Sigmoid colon (tissue), 4 donors: ENCODE measurements around the gene MAIP1.

Experiments
- EP300 ChIP-seq, 4 donors: sonication (generic); formaldehyde crosslinking; IDR thresholded peaks; one replicate each; pipeline ENCODE4 v1.6.1; 2017; ENCODE audit warnings: antibody characterized with exemption in 4 of 4
- POLR2A ChIP-seq, 2 donors: fragments of 450-650 bp; IDR thresholded peaks; one replicate each; pipeline ENCODE4 v1.6.1; 2016; ENCODE audit warnings: antibody characterized with exemption in 2 of 2, mild to moderate bottlenecking in 2 of 2, moderate library complexity in 2 of 2
- POLR2AphosphoS5 ChIP-seq, 4 donors: sonication (generic); formaldehyde crosslinking; IDR thresholded peaks; one replicate each; pipeline ENCODE4 v1.6.1; 2017; ENCODE audit warnings: antibody characterized with exemption in 4 of 4
- TF ChIP-seq, protein P1 (sequence below), 4 experiments: fragments of 450-650 bp in 3 of 4; fragments of 200-600 bp in 1 of 4; IDR thresholded peaks; one replicate each; pipeline ENCODE4 v1.5.1; 2016 to 2019; ENCODE audit warnings: antibody characterized with exemption in 4 of 4, mild to moderate bottlenecking in 3 of 4, moderate library complexity in 2 of 4

DNA sequence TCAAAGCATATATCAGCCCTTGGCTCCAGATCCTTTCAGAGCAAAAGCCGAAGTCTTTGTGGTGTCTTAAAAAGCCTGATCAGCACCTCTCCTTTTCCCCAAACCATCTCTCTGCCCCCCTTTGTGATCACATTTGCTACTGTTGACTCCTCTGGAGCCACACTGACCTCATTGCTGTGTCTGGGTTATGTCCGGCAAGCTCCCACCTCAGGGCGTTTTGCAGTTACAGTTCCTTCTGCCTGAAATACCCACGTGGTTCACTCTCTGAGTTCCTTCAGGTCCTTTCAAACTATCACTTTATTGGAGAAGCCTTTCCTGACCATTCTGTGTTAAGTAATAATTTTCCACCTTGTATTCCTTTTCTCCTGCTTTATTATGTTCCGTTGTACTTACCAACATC, 32.5 kb upstream of the MAIP1 start:
- TF ChIP-seq, protein P1, sequence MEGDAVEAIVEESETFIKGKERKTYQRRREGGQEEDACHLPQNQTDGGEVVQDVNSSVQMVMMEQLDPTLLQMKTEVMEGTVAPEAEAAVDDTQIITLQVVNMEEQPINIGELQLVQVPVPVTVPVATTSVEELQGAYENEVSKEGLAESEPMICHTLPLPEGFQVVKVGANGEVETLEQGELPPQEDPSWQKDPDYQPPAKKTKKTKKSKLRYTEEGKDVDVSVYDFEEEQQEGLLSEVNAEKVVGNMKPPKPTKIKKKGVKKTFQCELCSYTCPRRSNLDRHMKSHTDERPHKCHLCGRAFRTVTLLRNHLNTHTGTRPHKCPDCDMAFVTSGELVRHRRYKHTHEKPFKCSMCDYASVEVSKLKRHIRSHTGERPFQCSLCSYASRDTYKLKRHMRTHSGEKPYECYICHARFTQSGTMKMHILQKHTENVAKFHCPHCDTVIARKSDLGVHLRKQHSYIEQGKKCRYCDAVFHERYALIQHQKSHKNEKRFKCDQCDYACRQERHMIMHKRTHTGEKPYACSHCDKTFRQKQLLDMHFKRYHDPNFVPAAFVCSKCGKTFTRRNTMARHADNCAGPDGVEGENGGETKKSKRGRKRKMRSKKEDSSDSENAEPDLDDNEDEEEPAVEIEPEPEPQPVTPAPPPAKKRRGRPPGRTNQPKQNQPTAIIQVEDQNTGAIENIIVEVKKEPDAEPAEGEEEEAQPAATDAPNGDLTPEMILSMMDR (IDR thresholded peaks at IDR 0.05): no peak
- TF ChIP-seq POLR2A (IDR thresholded peaks at IDR 0.05) (no peak), EP300 (IDR thresholded peaks at IDR 0.05) (no peak), POLR2AphosphoS5 (IDR thresholded peaks at IDR 0.05) (no peak)
